Regular cardiac myocyte (primary cell): ENCODE measurements around the gene NR1H3. TPM values are rescaled to one million over a fixed set of nuclear protein-coding genes. Genes with fewer than 3 reads are reported as not detected.

Experiments
- total RNA-seq: library from RNA; depleted of rRNA; stranded (reverse); fragments of >200 nt; gene quantifications from 2 replicates; pipeline ENCODE4 v1.2.3, GENCODE V29; 2014

The NR1H3 gene
- 13.2 and 19.6 TPM in 2 replicates for total RNA-seq

DNA sequence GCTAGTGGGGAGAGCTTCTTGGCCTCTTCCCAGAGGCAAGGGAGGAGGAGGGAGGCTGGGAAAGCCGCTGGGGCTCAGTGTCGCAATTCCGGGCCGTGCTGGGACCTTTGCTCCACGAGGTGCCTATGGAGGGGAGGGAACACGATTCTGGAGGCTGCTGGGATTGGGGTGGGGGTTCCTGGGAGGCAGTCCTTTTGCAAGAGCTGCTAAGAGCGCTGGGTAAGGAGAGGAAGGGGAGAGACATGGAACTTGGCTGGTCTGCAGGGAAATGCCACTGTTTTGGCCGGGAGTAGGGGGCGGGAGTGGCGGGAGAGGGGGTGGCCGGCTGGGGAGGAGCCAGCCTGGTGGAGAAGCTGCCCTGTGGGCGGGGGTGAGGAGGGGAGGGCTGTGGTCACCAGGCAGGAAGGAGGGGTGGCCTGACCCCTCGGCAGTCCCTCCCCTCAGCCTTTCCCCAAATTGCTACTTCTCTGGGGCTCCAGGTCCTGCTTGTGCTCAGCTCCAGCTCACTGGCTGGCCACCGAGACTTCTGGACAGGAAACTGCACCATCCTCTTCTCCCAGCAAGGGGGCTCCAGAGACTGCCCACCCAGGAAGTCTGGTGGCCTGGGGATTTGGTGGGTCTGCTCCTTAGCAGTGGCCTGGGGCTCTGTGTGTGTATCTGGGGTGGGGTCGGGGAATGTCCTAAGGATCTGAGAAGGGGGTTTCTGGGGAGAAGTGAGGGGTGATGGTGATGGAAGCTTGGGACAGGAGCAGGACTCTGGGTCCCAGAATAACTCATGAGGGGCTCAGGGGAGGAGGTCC is at the start of gene NR1H3:
TSS of gene NR1H3 (plus strand) at position 480 of the 800 bp plus-strand sequence. CDS start 1,221 bp downstream, outside the sequence.

DNA sequence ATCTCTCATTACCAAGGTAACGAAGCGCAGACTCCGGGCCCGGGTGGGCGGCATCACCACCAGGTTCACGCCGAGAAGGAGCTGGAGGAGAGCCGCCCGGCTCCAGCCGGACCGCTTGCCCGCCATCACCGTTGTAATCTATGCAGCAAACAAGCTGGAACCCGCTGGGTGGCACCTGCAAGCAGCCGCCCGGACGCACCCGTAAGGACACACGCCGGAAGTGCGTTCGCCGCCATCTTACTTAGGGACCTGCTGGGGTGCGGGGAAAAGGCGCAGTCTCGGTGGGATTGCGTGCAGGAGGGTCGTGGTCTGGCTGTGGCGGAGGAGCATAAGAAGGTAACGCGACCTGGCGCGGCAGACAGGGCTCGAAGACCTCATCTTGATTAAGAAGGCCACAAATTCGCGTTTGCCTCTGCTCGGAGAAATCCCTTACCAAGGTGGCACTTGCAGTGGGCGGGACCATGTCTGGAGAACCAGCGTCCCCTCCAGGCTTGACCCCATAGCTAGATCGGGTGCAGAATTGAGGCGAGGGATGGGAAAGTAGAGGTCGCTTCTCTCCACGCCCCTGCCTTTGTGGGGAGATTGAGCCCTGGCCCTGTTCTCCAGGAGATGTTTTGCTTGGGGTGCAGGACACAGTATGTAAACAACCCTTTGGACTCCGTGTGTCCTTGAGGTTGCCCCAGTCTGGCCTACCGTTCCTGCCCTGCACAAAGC is 9.0 kb upstream of the NR1H3 start, which contains the start of gene ACP2:
TSS of gene ACP2 (minus strand) at position 151 of the 714 bp plus-strand sequence. CDS start at position 126, 25 bp downstream.

GRCh38 chr11:47269829-47270305 is 12.1 kb downstream of the NR1H3 start, which contains the start of gene MADD:
Gene MADD (plus strand): TSS chr11:47270133.

Other genes with a start within 250 kb of the NR1H3 start
- gene ARFGAP2, start 81.1 kb upstream of the NR1H3 start, total RNA-seq = 114 TPM in 2 replicates
- gene PACSIN3, start 71.6 kb upstream of the NR1H3 start, total RNA-seq = 23.6 and 37.8 TPM in 2 replicates
- 28.2 and 43.7 TPM in 2 replicates for gene DDB2, start 43.0 kb upstream of the NR1H3 start, total RNA-seq
- gene ACP2, start 9.2 kb upstream of the NR1H3 start, total RNA-seq = 24.2 and 25.3 TPM in 2 replicates
- gene MADD, start 12.1 kb downstream of the NR1H3 start, total RNA-seq = 10.1 and 15.7 TPM in 2 replicates
- gene MYBPC3, start 94.7 kb downstream of the NR1H3 start, total RNA-seq = not detected in 2 replicates
- not detected in 2 replicates for gene SPI1, start 120.6 kb downstream of the NR1H3 start, total RNA-seq
- gene SLC39A13, start 150.6 kb downstream of the NR1H3 start, total RNA-seq = 65.6 and 84.8 TPM in 2 replicates
- gene PSMC3, start 168.4 kb downstream of the NR1H3 start, total RNA-seq = 98.1 and 287 TPM in 2 replicates
- under 0.01 and 0.19 TPM in 2 replicates for gene RAPSN, start 191.1 kb downstream of the NR1H3 start, total RNA-seq